Esophagus muscularis mucosa (tissue), 4 donors: ENCODE measurements around the gene ADCY4. TPM values are rescaled to one million over a fixed set of nuclear protein-coding genes. Genes with fewer than 3 reads are reported as not detected.

Experiments
- DNase-seq: peaks from one replicate; pipeline ENCODE4 v3.0.0-alpha.2; 2017; ENCODE audit errors: extremely low spot score
- H3K27ac ChIP-seq, 4 donors: fragments of 200-600 bp; sonication (generic); replicated peaks in 1 of 4; 1 replicate in 3 of 4; 2 replicates in 1 of 4; pipeline ENCODE4 v1.5.1; 2016 to 2019; ENCODE audit warnings: mild to moderate bottlenecking in 1 of 4
- H3K27me3 ChIP-seq, 4 donors: fragments of 200-600 bp; sonication (generic); one replicate each; pipeline versions ENCODE4 v1.5.1 to v1.6.0; 2016 to 2019
- H3K36me3 ChIP-seq, 4 donors: fragments of 200-600 bp; sonication (generic); one replicate each; pipeline ENCODE4 v1.5.1; 2016 to 2019
- H3K4me1 ChIP-seq, 4 donors: fragments of 200-600 bp; sonication (generic); one replicate each; pipeline ENCODE4 v1.5.1; 2016 to 2019
- H3K4me3 ChIP-seq, 4 donors: fragments of 200-600 bp; sonication (generic); 1 replicate in 2 of 4; 2 replicates in 2 of 4; pipeline ENCODE4 v1.5.1; 2016 to 2019; ENCODE audit warnings: mild to moderate bottlenecking in 4 of 4, moderate library complexity in 1 of 4
- H3K9me3 ChIP-seq, 4 donors: fragments of 200-600 bp; sonication (generic); 1 replicate in 3 of 4; 2 replicates in 1 of 4; pipeline ENCODE4 v1.5.1; 2016 to 2019
- CTCF ChIP-seq, 3 experiments: fragments of 200-600 bp in 2 of 3; fragments of 450-650 bp in 1 of 3; sonication (generic) in 2 of 3; IDR thresholded peaks; one replicate each; pipeline ENCODE4 v1.5.1; 2017 to 2019; ENCODE audit warnings: antibody characterized with exemption in 3 of 3, mild to moderate bottlenecking in 2 of 3, moderate library complexity in 1 of 3
- EP300 ChIP-seq: sonication (generic); formaldehyde crosslinking; IDR thresholded peaks from one replicate; pipeline ENCODE4 v1.6.1; 2017; ENCODE audit warnings: antibody characterized with exemption
- POLR2A ChIP-seq: fragments of 450-650 bp; IDR thresholded peaks from one replicate; pipeline ENCODE4 v1.6.1; 2017; ENCODE audit warnings: antibody characterized with exemption, moderate library complexity, mild to moderate bottlenecking, low read depth
- POLR2AphosphoS5 ChIP-seq, 2 donors: sonication (generic); formaldehyde crosslinking; IDR thresholded peaks; one replicate each; pipeline ENCODE4 v1.6.1; 2017; ENCODE audit warnings: antibody characterized with exemption in 2 of 2
- WGBS: methylation state at CpG from one replicate; pipeline ENCODE4 v1.1.5; 2018; 5-methylcytosine and 5-hydroxymethylcytosine counted together
- intact Hi-C: fragments of 100-400 bp; cut with DNase I; formaldehyde crosslinking; loops from one replicate; pipeline ENCODE4 v1.15.1; 2023
- total RNA-seq, 4 donors: library from RNA; depleted of rRNA; stranded (reverse); fragments of >200 nt; gene quantifications; one replicate each; pipeline versions ENCODE4 v1.1.0 to v1.2.1, GENCODE V29; 2016

The ADCY4 gene
- total RNA-seq, 4 donors from 2014 or later = 21.5 to 36.9 (median 27.9) TPM

DNA sequence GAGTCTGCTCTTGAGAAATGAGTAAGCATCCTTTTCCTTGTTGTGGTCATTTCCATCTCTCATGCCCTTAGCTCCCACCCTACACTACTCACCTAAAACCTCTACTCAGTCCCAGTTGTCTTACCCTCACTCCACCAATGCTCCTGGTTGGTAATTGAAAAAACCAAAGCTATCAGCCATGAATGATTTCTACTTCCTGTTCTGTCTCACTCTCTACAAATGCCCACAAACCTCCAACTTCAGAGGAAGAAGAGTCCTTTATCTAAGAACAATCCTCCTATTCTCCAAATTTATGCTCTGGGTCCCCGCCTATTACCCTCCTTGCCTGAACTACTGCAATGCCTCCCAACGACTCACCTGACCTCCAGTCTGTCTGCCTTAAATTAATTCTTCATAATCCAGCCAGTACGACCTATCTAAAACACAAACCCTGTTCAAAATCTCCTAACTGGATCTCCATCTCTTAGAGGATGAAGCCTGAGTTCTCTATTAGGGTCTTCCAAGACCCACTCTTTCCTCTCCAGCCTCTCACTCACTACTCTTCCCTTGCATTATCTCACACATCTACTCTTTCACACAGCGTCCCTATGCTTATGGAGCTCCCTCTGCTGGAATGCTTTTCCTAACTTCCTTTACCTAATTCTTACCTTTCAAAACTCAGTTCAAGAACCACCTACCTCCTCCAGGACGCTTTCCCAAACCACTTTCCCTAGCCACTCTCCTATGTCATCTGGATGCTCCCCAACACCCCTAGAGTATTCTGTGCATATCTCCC is 37.5 kb downstream of the ADCY4 start:
- H3K27ac ChIP-seq = peak overlapping the region in 2 of 4 donors; percentile 2 to 32
- H3K36me3 ChIP-seq = peaks cover 25 to 51% (median 35%) of the 10 kb centered on the region in 4 donors
- TF ChIP-seq POLR2A (no peak), CTCF (IDR thresholded peaks at IDR 0.05) (peak in 2 of 3 experiments; percentile 16 to 28)
- no peaks in the 10 kb centered on the region for H3K9me3 ChIP-seq
- H3K27me3 ChIP-seq = no peaks in the 10 kb centered on the region
- intact Hi-C loops = no loop called here
- H3K4me1 ChIP-seq = peaks cover 19 to 47% (median 34%) of the 10 kb centered on the region in 4 donors
- no peak for DNase-seq
- no peak overlapping the region for H3K4me3 ChIP-seq
- 51% methylated on average over 5 of the region's 5 CpGs for WGBS

GRCh38 chr14:24296341-24297157 is 38.3 kb downstream of the ADCY4 start:
- TF ChIP-seq EP300 (no peak), POLR2A (no peak), POLR2AphosphoS5 (IDR thresholded peaks at IDR 0.05) (peak; percentile 18 to 45), CTCF (IDR thresholded peaks at IDR 0.05) (peak; percentile 51 to 68 (median 68))
- no peaks in the 10 kb centered on the region for H3K27me3 ChIP-seq
- DNase-seq = no peak
- H3K4me3 ChIP-seq = no peak overlapping the region
- H3K9me3 ChIP-seq = no peaks in the 10 kb centered on the region
- H3K27ac ChIP-seq = peak overlapping the region in 1 of 4 donors; percentile 56
- H3K36me3 ChIP-seq = peaks cover 25 to 51% (median 35%) of the 10 kb centered on the region in 4 donors
- intact Hi-C loops = no loop called here
- 64% methylated on average over 12 of the region's 12 CpGs for WGBS
- peaks cover 19 to 46% (median 32%) of the 10 kb centered on the region in 4 donors for H3K4me1 ChIP-seq

- H3K36me3 ChIP-seq = peaks cover 31 to 70% (median 54%) of the 10 kb centered on the region in 4 donors
- TF ChIP-seq EP300 (no peak), CTCF (IDR thresholded peaks at IDR 0.05) (no peak), POLR2AphosphoS5 (IDR thresholded peaks at IDR 0.05) (no peak), POLR2A (no peak)
- intact Hi-C loops = no loop called here
Observed at GRCh38 chr14:24293525-24293924, 41.3 kb downstream of the ADCY4 start.

GRCh38 chr14:24292118-24292807 is 42.6 kb downstream of the ADCY4 start:
- WGBS = 94% methylated on average over 11 of the region's 11 CpGs
- intact Hi-C loops = no loop called here
- DNase-seq = no peak
- H3K9me3 ChIP-seq = no peaks in the 10 kb centered on the region
- no peak overlapping the region for H3K27ac ChIP-seq
- no peak overlapping the region for H3K4me3 ChIP-seq
- TF ChIP-seq EP300 (no peak), CTCF (IDR thresholded peaks at IDR 0.05) (no peak), POLR2A (no peak), POLR2AphosphoS5 (IDR thresholded peaks at IDR 0.05) (no peak)
- H3K4me1 ChIP-seq = peaks cover 0 to 9% (median 4%) of the 10 kb centered on the region in 4 donors
- no peaks in the 10 kb centered on the region for H3K27me3 ChIP-seq
- peaks cover 31 to 70% (median 54%) of the 10 kb centered on the region in 4 donors for H3K36me3 ChIP-seq

More at GRCh38 chr14:24293525-24293924, 41.3 kb downstream of the ADCY4 start:
- peaks cover 1 to 19% (median 7%) of the 10 kb centered on the region in 4 donors for H3K4me1 ChIP-seq
- no peak overlapping the region for H3K4me3 ChIP-seq
- H3K27me3 ChIP-seq = no peaks in the 10 kb centered on the region
- H3K9me3 ChIP-seq = no peaks in the 10 kb centered on the region
- 90% methylated on average over 2 of the region's 2 CpGs for WGBS
- DNase-seq = no peak
- no peak overlapping the region for H3K27ac ChIP-seq
